SU-DHL-6 (cell line): ENCODE data around the gene DGUOK.

Experiments
- CTCF ChIP-seq: fragments of 200-600 bp; sonication (generic); IDR thresholded peaks from one replicate; pipeline ENCODE4 v1.5.1; 2017; ENCODE audit warnings: antibody characterized with exemption, mild to moderate bottlenecking, low read length, moderate library complexity; ENCODE audit not compliant: insufficient read depth, poor library complexity, severe bottlenecking
- EZH2phosphoT487 ChIP-seq: fragments of 200-600 bp; sonication (generic), shearing (Covaris generic); conservative IDR thresholded peaks from 2 replicates; pipeline ENCODE4 v1.6.1; 2018; ENCODE audit warnings: mild to moderate bottlenecking, antibody characterized with exemption, low read length, moderate library complexity, mixed read lengths

- TF ChIP-seq CTCF (no peak), EZH2phosphoT487 (no peak)
Measured at GRCh38 chr2:73911548-73912208, 15.0 kb upstream of the DGUOK start.
